Dermis lymphatic vessel endothelial cell (primary cell): ENCODE measurements around the gene AADACL3. TPM values are rescaled to one million over a fixed set of nuclear protein-coding genes. Genes with fewer than 3 reads are reported as not detected.

ENCODE experiments used
- total RNA-seq: library from RNA; depleted of rRNA; stranded (reverse); fragments of >200 nt; gene quantifications from 2 replicates; pipeline ENCODE4 v1.2.1, GENCODE V29; 2014

AADACL3 gene, protein sequence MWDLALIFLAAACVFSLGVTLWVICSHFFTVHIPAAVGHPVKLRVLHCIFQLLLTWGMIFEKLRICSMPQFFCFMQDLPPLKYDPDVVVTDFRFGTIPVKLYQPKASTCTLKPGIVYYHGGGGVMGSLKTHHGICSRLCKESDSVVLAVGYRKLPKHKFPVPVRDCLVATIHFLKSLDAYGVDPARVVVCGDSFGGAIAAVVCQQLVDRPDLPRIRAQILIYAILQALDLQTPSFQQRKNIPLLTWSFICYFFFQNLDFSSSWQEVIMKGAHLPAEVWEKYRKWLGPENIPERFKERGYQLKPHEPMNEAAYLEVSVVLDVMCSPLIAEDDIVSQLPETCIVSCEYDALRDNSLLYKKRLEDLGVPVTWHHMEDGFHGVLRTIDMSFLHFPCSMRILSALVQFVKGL
- not detected in 2 replicates for total RNA-seq

DNA sequence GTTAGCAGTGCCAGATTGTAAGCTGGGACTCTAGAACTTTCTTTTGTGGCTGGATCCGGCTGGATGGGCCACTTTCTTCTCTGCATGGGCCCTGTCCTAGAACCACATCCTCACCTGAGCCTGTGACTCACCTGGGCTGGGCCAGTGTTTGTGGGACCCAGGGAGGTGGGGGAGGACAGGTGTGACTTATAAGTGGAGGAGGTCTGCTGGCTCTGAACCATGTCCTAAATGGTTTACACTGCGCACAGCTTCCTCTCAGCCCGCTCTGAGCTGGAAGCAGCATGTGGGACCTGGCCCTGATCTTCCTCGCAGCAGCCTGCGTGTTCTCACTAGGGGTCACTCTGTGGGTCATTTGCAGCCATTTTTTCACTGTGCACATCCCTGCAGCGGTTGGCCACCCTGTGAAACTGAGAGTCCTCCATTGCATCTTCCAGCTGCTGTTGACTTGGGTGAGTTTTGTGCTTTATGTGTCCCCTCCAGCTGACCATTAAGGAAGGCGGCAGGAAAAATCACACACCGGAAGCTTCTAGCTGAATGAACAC, at the start of gene AADACL3:
TSS of gene AADACL3 (plus strand) at position 215 of the 542 bp plus-strand sequence. CDS start at position 282, 67 bp downstream.

DNA sequence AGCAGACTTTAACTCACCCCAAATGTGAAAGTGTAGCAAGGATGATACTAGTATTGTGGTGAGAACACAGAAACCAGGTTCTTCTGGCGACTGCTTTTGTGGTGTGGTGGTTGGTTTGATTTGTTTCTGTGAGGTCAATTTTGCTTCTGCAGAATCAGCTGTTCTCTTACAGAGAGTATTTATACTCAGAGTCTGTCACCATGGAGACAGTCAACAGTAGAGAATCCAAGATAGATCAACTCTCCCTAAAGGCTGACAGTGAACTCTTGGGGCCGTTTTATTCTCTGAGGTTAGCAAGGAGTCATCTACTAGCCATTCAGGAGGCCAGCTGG, 30.0 kb downstream of the AADACL3 start, which contains the start of gene CFAP107:
TSS of gene CFAP107 (plus strand) at position 209 of the 332 bp plus-strand sequence. CDS start 231 bp downstream, outside the sequence.

DNA sequence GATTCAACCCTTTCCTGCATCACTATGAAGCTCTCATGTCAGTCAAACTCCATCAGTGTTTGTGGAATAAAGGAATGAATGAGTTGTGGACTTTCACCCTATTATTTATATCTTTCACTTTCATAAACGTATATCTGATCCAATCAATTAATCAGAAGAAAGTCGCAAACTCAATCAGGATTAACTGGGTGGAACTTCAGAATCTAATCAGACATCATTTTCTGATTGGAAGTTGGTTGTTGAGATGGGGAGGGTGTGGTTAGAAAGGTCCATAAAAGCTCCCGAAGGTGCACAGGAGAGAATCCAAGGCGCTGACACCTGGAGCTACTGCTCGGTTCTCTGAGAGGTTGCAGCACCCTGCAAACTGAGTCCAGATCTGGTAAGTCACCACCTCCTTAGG, 57.5 kb downstream of the AADACL3 start, which contains the start of gene PRAMEF12:
TSS of gene PRAMEF12 (plus strand) at position 301 of the 400 bp plus-strand sequence. CDS start 1,130 bp downstream, outside the sequence.

Other genes with a start within 250 kb of the AADACL3 start
- 44.2 and 113 TPM in 2 replicates for gene DHRS3, start 97.9 kb upstream of the AADACL3 start, total RNA-seq
- gene AADACL4, start 72.0 kb upstream of the AADACL3 start, total RNA-seq: not detected in 2 replicates
- under 0.01 TPM in 1 of 2 replicates, not detected in the other for gene CFAP107, start 30.1 kb downstream of the AADACL3 start, total RNA-seq
- gene PRAMEF12, start 57.6 kb downstream of the AADACL3 start, total RNA-seq: not detected in 2 replicates
- under 0.01 TPM in 1 of 2 replicates, not detected in the other for gene PRAMEF1, start 75.3 kb downstream of the AADACL3 start, total RNA-seq
- gene PRAMEF11, start 115.3 kb downstream of the AADACL3 start, total RNA-seq: not detected in 2 replicates
- gene HNRNPCL1, start 132.6 kb downstream of the AADACL3 start, total RNA-seq: not detected in 2 replicates
- not detected in 2 replicates for gene PRAMEF2, start 141.0 kb downstream of the AADACL3 start, total RNA-seq
- not detected in 2 replicates for gene PRAMEF4, start 170.1 kb downstream of the AADACL3 start, total RNA-seq
- not detected in 2 replicates for gene PRAMEF10, start 182.2 kb downstream of the AADACL3 start, total RNA-seq
- not detected in 2 replicates for gene PRAMEF7, start 200.5 kb downstream of the AADACL3 start, total RNA-seq
- gene PRAMEF6, start 231.5 kb downstream of the AADACL3 start, total RNA-seq: not detected in 2 replicates